Measurements from ENCODE around the gene TPT1.
"Not testable (repeated sequence)": the region's sequence is repeated elsewhere in the genome, so short reads cannot be mapped to it uniquely, and the experiment has no call there.

The TPT1 gene

DNA sequence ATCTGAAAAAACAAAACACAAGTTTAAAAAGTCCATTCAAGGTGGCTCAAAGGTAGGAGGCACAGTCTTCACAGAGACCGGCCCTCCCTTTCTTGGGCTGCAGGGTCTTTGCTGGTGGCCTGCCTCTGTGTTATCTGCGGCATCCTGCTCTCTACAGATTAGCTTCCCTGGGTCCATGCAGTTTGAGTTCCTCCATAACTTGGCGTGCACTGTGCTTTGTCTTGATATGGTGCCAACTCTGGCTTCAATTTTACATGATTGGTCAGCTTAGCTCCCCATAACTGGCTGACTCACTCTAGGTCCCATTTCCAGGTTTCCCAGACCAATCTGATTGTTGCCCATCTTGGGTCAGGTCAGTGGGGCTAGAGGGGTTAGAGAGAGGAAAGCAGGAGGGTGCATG is 41.8 kb downstream of the TPT1 start:
- DNase-seq, result no peak

GRCh38 chr13:45298550-45298949 is 42.4 kb downstream of the TPT1 start:
- not testable (repeated sequence) for DNase-seq

DNA sequence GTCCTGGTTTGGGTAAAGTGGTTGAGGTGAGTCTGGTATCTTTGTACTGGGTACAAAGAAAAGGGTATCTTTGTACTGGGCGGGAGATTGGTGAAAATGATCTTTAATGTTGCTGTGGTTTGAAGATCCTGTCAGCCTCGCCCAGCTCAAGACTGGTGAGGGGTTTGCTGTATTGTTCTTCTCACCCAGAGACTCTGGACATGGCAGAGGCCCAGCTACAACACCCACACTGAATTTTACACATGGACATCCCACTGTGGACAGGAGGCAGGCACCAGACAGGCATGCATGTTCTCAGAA is 42.8 kb downstream of the TPT1 start:
- no peak for DNase-seq

DNA sequence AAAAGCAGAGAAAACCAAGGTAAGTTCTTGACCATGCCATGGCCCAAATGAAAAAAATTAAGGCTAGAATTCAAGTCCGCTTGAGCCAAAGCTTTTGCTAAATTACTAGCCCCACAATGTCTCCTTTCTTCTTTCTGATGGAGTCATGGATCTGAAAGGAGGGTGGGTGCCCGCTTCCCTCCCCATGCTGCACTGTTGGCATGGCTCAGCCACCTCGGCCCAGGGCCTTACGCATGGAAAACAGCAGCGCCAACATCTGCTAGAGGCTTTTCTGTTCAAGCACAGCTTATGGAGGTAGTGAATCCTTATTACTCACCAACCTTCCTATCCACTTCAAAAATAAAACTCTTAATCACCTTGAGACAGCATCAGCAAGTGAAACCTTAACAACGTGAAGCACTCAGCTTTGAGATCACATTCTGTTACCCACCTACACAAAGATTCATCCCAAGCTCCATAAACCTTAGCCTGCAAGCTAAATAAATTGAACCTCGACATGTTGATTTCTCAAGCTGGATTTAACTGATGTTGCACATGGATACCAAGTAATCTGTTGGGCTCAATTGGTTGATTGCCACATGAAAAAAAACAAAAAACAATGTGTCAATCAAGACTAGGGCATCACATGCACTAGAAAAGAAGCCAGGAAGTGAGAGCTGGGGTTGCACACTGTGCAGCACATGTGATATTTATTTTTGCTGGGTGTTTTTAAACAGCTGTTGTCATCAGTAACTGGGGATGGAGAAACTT is 43.4 kb downstream of the TPT1 start:
- DNase-seq, result no peak

- no peak for DNase-seq
Measured at GRCh38 chr13:45296259-45296658, 44.7 kb downstream of the TPT1 start.

GRCh38 chr13:45295536-45295935 is 45.4 kb downstream of the TPT1 start:
- DNase-seq, result no peak

DNA sequence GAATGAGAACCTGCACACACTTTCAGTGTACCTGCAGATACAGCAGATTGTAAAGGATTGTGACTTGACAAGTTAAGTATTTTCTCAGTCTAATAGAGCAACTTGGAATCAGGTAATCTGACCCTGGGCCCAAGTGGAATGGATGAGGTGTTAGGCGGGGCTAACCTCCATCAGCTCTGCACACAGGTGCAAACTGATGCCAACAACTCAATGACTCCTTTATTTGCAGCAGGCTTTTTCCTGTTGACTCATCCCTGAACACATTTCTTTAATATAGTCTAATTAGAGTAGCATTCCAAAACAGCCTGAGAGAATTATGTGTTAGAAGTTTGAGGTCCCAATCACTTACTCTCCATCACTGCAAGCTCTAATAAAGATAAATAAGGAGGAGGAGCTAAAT is 48.8 kb downstream of the TPT1 start:
- no peak for DNase-seq

DNA sequence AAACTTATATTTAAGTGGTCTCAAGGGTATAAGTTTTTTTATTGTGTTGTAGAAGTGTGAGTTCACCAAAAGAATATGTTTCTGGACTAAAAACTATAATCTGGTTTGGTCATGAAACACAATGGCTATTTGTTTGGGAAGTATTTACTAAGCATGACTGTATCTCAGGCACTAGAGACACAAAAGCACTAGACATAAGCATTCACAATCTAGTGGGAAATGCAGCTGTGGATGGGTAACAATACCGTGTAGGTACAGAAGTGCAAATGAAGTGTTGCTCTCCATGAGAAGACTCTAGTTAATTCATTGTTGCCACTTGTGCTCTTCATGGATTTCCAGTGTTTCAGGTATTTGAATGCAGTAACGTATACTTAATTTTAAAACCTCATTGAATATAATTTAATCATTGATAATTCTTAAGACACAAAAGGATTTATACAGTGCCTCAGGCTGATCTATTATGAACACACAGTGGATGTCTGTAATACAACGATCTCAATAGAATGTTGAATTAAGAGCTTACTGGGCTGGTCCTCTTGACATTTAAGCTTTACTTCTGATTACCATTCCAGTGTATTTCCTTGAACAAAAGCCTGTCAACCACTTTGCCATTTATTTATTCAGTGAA is 50.9 kb downstream of the TPT1 start:
- no peak for DNase-seq

All from activated gamma-delta T cell (primary cell).